ACC112 (cell line): Measurements from ENCODE around the gene DLX4.

ENCODE experiments used
- H2AFZ ChIP-seq: fragments of 200-600 bp; sonication (generic); one replicate; pipeline ENCODE4 v1.6.0; 2017; ENCODE audit warnings: antibody characterized with exemption, low read length; ENCODE audit not compliant: unreplicated experiment
- H3K27ac ChIP-seq: fragments of 200-600 bp; sonication (generic); 2 replicates; pipeline ENCODE4 v1.5.1; 2014; ENCODE audit warnings: low read depth, mild to moderate bottlenecking, antibody characterized with exemption, low read length, moderate library complexity
- H3K27me3 ChIP-seq: fragments of 200-600 bp; sonication (generic); 2 replicates; pipeline ENCODE4 v1.6.1; 2014; ENCODE audit warnings: mild to moderate bottlenecking, antibody characterized with exemption, low read length, moderate library complexity, mixed read lengths; ENCODE audit not compliant: insufficient read depth
- H3K36me3 ChIP-seq: fragments of 200-600 bp; sonication (generic); 2 replicates; pipeline ENCODE4 v1.6.1; 2016; ENCODE audit warnings: mild to moderate bottlenecking, antibody characterized with exemption, low read length, moderate library complexity, mixed read lengths; ENCODE audit not compliant: insufficient read depth
- H3K4me1 ChIP-seq: fragments of 200-600 bp; sonication (generic); one replicate; pipeline ENCODE4 v1.6.1; 2016; ENCODE audit warnings: low read length, mixed read lengths; ENCODE audit not compliant: insufficient read depth, unreplicated experiment, control insufficient read depth
- H3K4me3 ChIP-seq: fragments of 200-600 bp; sonication (generic); 2 replicates; pipeline ENCODE4 v1.5.1; 2014; ENCODE audit warnings: mild to moderate bottlenecking, low read depth, low read length
- H3K79me2 ChIP-seq: fragments of 200-600 bp; sonication (generic); one replicate; pipeline ENCODE4 v1.6.0; 2016; ENCODE audit warnings: low read length; ENCODE audit not compliant: control insufficient read depth, unreplicated experiment, insufficient read depth

The DLX4 gene

GRCh38 chr17:50015146-50015545 is 46.2 kb downstream of the DLX4 start:
- H3K79me2 ChIP-seq: no peaks in the 10 kb centered on the region
- H3K4me1 ChIP-seq: peaks cover 5% of the 10 kb centered on the region
- H3K4me3 ChIP-seq: no peak overlapping the region
- peaks cover 26% of the 10 kb centered on the region for H3K27me3 ChIP-seq
- H2AFZ ChIP-seq: no peak overlapping the region
- H3K36me3 ChIP-seq: no peaks in the 10 kb centered on the region
- H3K27ac ChIP-seq: no peak overlapping the region

- H3K36me3 ChIP-seq: no peaks in the 10 kb centered on the region
These were observed 49.9 kb downstream of the DLX4 start for GRCh38 chr17:50018909-50019308.

DNA sequence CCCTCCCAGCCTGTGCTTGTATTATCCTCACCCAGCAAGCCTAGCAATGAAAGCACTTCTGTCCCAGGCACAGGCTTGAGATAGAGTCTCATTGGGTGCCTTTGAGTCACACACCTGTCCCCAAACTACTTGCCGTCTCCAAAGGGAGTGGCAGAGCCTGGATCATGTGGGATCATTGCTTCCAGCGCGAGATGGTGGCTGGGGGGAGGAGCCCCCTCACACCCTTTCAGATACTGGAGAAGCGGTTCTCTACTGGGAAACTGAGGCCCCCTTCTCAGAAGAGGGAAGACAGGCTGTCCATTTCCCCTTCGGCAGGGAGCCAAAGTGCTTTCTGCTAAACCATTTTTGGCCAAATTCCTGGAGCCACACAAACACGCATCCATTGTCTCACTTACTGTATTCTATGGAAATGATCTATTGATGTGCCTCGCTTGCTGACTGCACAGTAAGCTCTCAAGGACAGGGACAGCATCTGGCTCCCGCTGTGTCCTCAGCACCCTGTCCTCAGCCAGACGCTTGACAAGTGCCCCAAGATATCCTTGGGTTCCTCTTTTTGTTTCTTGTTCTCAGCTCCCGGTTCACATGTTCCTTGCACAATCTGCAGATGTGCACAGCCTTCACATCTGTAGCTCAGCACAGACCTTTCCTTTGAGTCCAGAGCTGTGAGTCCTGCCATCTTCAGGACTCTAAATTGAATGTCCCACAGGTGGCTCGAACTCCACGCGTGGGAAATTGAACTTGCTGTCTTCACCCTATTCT is 52.0 kb downstream of the DLX4 start:
- Histone ChIP-seq H3K27me3 (no peaks in the 10 kb centered on the region), H2AFZ (no peak overlapping the region), H3K4me1 (peaks cover 5% of the 10 kb centered on the region), H3K36me3 (no peaks in the 10 kb centered on the region), H3K4me3 (no peak overlapping the region), H3K79me2 (no peaks in the 10 kb centered on the region), H3K27ac (no peak overlapping the region)

More at GRCh38 chr17:50018909-50019308, 49.9 kb downstream of the DLX4 start:
- no peak overlapping the region for H3K4me3 ChIP-seq
- no peak overlapping the region for H3K27ac ChIP-seq
- no peaks in the 10 kb centered on the region for H3K27me3 ChIP-seq
- H2AFZ ChIP-seq: no peak overlapping the region
- H3K79me2 ChIP-seq: no peaks in the 10 kb centered on the region
- H3K4me1 ChIP-seq: peaks cover 5% of the 10 kb centered on the region

DNA sequence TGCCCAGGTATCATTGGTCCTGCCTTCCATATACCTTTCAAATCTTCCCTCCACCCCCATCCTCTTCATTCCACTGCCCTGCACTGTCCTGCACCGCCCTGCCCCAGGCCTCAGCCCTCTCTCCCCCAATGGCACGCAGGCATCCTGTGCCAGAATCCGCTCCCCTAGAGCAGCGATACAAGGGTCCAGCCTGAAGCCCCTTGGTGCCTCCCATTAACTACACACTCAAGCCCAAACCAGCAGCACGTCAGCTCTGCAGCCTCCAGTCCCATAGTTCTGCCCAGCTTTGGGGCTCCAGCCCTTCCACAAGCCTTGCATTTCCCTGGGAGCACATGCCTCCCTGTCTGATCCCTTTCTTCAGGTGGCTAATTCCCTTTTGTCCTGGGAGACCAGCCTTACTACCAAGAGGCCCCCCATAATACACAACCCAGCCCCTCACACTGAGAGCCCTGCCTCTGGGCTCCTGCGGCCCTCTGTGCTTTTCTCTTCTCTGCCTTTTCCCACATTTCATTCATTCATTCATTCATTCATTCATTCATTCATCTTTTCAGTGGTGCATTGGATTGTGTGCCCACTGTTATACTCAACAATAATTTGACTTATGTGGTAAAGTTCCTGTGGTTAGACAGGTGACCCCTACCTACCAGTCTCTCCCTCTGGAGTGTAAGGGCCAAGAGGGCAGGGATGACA is 52.8 kb downstream of the DLX4 start:
- Histone ChIP-seq H3K4me3 (no peak overlapping the region), H3K27me3 (no peaks in the 10 kb centered on the region), H3K36me3 (no peaks in the 10 kb centered on the region), H2AFZ (no peak overlapping the region), H3K27ac (no peak overlapping the region), H3K79me2 (no peaks in the 10 kb centered on the region), H3K4me1 (peaks cover 8% of the 10 kb centered on the region)

- H3K27me3 ChIP-seq: no peaks in the 10 kb centered on the region
- no peak overlapping the region for H3K4me3 ChIP-seq
- no peak overlapping the region for H2AFZ ChIP-seq
- H3K27ac ChIP-seq: no peak overlapping the region
- H3K36me3 ChIP-seq: no peaks in the 10 kb centered on the region
- no peaks in the 10 kb centered on the region for H3K79me2 ChIP-seq
- H3K4me1 ChIP-seq: peaks cover 14% of the 10 kb centered on the region
These were observed 53.6 kb downstream of the DLX4 start for GRCh38 chr17:50022463-50023130.

DNA sequence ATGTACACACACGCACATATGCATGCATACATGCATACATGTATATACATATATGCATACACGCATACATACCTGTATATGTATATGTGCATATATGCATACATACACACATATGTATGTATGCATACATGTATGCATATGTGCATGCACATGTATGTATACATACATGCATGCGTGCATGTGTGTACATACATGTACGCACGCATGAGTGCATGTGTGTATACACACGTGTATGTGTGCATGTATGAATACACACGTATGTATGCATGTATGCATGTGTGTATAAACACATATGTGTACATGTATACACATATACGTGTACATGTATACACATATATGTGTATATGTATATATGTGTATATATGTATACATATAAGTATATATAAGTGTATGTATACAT is 54.5 kb downstream of the DLX4 start:
- Histone ChIP-seq H3K79me2 (no peaks in the 10 kb centered on the region), H3K36me3 (no peaks in the 10 kb centered on the region), H3K27me3 (no peaks in the 10 kb centered on the region), H3K27ac (no peak overlapping the region), H3K4me3 (no peak overlapping the region), H3K4me1 (peaks cover 23% of the 10 kb centered on the region), H2AFZ (no peak overlapping the region)
